Erythroblast (primary cell): ENCODE measurements around the gene NFASC.

Experiments used
- DNase-seq, 2 experiments: peaks; one replicate each; lab custom pipeline; 2025; lab: John Stamatoyannopoulos, UW
- GATA1 ChIP-seq: IDR thresholded peaks from 2 replicates; pipeline ENCODE4 v1.6.1; 2011; ENCODE audit warnings: low read depth, mild to moderate bottlenecking, control low read depth, low read length, moderate library complexity
- POLR2A ChIP-seq: IDR thresholded peaks from 2 replicates; pipeline ENCODE4 v1.6.1; 2011; ENCODE audit warnings: mild to moderate bottlenecking, low read length

Gene NFASC

DNA sequence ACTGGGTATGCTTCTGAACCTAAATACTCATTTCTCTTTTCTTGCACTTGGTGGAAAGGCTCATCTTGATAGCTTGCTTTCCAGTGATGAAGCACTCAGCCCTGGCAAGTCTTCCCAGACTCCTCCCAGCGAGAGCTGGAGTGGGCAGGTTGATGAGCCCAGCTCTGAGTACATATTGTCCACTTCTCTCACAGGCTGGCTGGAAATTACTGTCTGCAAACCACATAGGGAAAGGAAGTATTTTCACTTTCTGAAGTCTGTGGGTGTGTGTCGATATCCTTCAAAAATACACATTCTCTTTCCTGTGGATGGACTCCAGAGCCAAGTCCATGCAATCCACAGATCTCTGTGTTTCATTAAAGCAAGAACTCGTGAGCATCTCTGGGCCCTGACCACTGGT lies 133.7 kb downstream of the NFASC start:
- TF ChIP-seq POLR2A (no peak), GATA1 (no peak)
- DNase-seq = no peak

DNA sequence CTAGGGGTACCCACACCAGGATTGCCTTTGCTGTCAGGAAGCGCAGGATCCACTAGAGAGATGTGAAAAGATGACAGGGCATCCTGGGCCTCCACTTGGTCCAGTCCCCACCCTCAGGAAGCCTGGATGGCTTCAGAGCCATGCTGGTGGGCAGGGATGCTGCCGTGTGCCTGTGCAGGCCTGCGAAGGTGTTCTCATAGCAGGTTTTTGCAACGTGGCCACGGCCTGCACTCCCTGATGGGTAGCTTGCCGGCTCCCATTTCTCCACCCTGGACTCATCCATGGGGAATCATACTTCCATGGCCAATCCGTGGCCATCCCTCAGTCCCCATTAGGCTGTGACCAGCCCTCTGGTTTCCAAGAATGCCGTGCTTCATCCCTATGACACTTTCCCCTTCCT lies 138.2 kb downstream of the NFASC start:
- no peak for DNase-seq
- TF ChIP-seq GATA1 = no peak
- no peak for TF ChIP-seq POLR2A

DNA sequence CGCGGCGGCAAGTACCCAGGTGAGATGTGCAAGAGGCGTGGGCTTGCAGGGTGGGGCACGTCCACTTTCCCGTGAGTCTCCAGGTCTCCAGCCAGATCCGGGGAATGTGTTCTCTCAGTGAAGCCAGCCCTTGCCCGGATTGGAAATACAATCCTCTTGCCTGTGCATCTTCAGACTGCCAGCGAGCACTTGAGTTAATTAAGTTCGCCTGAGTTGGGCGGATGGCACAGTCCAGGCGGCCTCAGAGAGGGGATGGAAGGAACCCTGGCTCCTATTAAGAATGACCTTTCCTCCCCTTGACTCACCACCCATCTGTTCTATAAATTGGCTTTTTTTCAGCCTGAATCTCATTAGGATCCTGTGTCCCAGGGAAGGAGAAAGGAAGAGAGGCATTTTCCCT lies 139.0 kb downstream of the NFASC start:
- TF ChIP-seq POLR2A (no peak), GATA1 (no peak)
- no peak for DNase-seq

DNA sequence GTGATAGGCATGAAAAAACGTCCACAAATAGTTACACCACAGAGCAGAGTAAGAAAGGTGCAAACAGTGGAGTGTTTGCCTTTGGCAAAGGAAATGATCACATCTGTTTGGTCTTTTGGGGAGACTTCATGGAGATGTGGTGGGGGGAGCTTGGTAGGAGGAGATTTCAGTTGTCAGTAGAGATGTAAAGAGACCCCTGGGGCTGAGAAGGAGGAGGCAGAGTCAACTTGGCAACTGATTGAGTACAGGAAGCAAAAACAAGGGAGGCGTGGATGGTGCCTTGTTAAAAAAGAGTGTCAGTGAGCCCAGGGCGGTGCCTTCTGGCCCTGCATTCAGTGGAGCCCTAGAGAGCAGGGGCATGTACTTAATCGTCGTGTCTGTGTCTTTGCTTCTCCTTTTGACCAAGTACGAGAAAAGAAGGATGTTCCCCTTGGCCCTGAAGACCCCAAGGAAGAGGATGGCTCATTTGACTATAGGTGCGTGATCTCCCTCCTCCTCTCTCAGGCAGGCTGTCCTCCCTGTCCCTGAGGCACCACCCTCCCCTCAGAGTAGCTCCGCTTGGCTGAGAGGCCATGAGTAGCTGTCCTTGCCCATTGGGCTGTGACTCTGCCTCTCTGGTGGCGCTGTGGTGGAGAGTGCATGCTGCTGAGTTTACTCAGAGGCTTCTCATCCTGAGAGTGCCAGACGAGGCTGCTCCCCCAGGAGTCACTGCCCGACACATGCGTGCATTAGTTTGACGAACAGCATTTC lies 141.9 kb downstream of the NFASC start:
- TF ChIP-seq GATA1 = no peak
- no peak for TF ChIP-seq POLR2A
- no peak for DNase-seq

DNA sequence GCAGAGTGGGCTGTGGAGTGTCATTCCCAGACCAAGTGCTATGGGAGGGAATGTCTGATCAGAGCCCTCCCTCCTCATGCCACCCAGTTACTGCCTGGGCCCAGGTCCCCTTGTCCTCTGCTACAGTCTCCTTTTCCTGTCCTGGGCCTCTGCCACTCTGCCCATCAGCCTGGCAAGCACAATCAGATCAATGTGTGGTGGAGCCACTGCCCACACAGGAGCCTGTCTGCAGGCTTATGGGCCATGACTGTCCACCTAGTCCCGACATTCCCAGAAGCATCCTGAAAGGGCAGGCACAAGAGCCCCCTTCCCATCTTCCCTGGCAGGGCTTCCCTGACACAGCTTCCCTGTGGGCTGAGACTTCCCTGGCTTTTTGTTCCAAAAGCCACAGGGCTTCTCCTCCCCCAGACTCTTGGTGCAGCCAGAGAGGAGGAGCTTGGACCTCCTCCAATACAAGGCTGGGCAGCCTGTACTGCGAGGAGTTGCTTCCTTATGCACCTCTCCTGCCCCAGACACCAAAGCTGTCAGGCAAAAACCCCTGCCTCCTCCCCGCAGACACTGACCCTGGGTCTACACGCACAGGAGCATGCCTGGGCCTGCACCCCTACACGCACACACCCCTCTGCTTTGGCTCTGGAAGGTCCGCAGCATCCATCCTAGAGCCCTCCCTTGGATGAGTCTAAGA lies 143.2 kb downstream of the NFASC start:
- no peak for TF ChIP-seq POLR2A
- no peak for TF ChIP-seq GATA1

DNA sequence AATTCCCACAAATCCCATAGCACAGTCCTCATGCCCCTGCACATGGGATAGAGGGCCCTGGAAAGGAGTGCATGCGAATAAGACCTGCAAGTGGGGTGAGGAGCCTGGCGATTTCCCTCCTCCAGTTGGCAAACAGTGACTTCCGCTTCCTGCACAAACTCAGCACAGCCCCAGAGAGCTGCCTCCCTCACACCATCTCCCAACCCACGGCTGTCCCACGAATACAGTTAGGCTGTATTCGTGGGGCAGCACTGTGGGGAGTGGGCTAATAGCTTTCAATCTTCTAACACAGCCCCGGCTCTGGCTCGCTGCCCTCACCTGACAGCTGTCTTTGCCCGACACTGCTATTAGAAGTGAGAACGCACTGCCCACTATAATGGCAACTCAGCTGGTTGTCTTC lies 144.1 kb downstream of the NFASC start:
- no peak for DNase-seq
- no peak for TF ChIP-seq GATA1
- TF ChIP-seq POLR2A = no peak

More for the DNA sequence above, 143.2 kb downstream of the NFASC start:
- no peak for DNase-seq

DNA sequence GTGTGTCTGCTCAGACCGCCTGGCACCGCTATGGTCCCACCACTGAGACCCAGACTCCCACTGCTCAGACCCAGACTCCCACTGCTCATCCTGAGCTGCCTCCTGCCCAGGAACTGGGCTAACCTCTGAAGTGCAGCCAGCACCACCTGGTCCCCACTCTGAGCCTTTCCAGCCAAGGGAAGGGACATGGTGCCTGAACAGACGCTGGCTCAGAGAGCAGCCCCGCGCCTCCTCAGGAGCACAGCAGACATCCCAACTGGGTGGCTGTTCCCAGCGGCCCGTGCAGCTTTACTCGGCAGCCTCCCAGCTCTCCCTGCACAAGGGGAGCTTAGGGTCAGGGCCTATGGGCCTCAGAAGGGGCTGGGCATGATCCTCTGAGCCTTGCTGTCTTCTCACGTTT lies 144.6 kb downstream of the NFASC start:
- TF ChIP-seq GATA1 (no peak), POLR2A (no peak)
- no peak for DNase-seq

DNA sequence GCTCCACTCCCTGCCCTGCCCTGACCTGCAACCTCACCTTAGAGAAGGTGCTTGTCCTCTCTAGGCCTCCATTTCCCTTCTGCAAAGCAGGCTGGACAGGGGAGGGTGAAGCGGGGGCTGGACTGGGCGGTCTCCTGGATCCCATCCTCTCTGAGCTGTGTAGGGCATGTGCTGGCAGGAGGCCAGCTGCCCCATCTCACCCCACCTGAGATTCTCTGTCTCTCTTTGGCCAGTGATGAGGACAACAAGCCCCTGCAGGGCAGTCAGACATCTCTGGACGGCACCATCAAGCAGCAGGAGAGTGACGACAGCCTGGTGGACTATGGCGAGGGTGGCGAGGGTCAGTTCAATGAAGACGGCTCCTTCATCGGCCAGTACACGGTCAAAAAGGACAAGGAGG lies 145.4 kb downstream of the NFASC start:
- TF ChIP-seq GATA1 (no peak), POLR2A (no peak)
- DNase-seq = no peak

DNA sequence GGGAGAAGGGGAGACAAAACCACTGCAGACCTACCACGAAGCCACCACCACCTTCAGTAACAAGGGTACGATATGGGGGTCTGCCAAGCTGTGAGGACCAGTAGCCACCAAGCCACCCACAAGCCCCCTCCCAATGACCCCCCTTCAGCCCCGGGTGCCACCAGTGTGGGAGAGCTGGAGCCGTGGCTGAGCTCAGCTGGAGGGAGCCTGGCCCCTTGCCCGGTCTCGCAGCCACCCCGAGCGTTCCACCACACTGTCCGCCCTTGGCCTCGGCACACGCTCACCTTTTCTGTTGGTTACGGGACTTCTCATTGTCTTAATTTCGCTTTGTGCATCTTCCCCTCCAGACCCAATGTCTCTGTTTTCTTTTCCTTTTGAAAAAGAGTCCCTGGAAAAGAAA lies 145.9 kb downstream of the NFASC start:
- no peak for TF ChIP-seq GATA1
- no peak for TF ChIP-seq POLR2A
- DNase-seq = no peak

DNA sequence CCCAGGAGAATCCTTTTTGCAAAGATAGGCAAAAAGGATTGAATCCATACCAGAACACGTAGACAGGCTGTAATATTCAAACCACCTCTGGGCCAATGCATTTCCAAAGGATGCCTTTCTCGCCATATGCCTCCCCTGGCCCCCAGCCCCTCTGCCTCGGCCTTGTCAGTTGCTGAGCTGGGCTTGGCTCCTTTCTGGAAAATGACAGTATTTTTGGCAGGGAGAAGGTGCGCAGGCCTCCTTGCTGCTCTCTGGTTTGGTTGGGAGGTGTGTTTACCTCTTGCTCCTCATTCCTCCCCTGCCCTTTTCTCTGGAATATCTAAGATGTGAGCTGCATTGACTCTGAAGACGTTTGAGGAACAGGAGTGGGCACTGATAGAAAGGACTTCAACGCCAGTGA lies 146.3 kb downstream of the NFASC start:
- TF ChIP-seq GATA1 = no peak
- TF ChIP-seq POLR2A = no peak
- DNase-seq = no peak

DNA sequence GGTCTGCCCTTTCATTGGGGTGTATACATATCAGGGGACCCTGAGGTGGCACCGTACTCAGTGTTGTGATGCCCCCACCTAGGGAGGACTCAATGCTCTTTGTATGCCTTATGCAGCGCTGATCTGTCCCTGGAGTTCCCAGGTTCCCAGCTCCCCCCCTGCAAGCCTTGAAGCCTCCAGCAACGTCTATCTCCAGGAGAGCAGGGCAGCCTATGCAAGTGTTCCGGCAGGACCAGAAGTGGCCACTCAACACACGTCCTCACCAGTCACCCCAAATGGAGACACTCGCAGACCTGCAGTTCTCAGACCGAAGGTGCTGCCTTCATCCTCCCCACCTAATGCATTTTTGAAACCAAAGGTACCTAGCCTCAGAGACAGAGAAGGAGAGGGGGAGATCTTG lies 147.1 kb downstream of the NFASC start:
- TF ChIP-seq GATA1 (no peak), POLR2A (no peak)
- DNase-seq = no peak

DNA sequence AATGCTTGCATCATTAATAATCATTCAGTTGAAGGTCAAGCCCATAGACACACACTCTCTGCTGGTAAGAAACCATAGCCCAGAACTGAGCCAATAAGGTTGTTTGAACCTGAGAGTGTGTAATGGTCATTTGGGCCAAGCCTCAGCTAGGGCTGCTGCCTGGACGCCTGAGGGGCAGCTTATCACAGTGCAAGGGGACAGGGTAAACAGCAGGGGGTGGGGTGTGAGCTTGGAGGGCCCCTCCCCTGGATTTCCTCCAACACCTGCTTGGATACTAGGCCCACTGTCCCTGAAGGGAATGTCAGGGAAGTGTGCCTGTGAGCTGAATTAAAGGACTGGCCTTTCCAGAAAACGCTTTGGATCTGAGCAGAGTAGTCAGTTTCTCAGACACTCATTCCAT lies 147.7 kb downstream of the NFASC start:
- no peak for TF ChIP-seq POLR2A
- TF ChIP-seq GATA1 = no peak
- DNase-seq = no peak

DNA sequence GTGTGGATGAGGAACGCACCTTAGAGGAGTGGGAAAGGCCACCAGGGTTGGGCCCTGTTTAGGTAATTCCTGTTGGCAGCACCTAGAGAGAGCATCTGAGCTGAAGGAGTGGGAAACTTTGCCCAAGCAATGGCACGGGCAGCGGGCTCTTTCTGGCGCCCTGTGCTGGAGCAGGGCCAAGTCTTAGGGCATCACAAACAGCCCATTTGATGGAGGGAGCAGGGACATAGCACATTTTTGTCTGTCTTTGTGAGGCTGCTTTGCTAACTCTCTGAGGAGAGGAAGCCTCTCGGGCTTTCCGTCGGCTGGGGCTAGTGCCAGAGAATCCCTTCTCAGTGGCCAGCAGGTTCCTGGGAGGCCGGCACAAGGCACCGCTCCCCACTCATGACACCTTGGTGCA lies 149.8 kb downstream of the NFASC start:
- TF ChIP-seq POLR2A (no peak), GATA1 (no peak)
- no peak for DNase-seq

DNA sequence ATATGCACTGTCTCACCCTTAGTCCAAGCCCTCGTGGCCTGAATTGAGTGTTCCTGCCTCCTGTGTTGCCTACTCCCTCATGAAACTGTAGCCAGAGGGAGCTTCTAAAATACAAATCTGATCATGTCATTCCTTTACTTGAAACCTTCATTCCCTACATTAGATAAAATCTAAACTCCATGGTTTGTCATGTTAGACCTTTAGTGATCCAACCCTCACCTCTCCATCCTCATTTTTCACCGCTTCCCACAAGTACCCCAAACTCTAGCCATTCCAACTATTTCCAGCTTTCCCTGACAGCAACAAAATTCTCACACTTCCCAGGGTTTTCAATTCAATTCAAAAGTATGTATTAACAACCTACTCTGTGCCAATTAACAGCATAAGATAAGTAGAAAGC lies 154.0 kb downstream of the NFASC start:
- no peak for TF ChIP-seq POLR2A
- TF ChIP-seq GATA1 = no peak
- no peak for DNase-seq

DNA sequence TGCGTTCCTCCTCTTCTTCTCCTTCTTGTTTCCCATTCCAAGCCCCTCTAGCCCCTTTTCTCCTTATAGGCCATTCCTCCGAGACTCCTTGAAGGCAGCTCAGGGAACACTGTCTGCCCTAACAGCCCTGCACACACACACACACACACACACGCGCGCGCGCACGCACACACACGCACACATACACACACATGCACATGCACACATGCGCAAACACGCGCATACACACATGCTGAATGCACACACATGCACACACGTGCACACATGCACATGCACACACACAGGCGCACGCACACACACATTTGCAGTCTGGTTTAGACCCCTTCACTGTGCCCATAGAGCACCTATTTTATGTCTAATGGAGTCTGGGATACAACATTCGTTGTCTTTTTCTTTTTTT lies 154.6 kb downstream of the NFASC start:
- TF ChIP-seq POLR2A = no peak
- no peak for TF ChIP-seq GATA1
- no peak for DNase-seq

DNA sequence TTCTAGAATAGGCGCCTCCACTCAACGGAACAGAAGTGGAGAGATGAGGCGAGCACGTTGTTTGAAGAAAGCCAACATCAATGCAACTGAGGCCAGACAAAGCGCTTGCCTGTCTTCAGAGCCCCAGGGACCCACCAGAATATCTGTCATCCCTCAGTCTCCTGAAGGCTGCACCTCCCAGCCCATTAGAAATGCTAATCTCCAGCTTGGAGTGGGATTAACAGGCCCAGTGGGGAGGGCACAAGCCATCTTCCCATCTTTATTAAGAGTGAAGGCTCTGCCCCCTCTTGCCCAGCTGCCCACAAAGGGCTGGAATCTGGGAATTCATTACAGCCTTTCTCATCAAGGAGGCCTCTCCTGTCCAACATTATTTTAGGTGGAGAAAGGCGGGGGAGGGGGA lies 155.5 kb downstream of the NFASC start:
- DNase-seq = no peak
- TF ChIP-seq GATA1 (no peak), POLR2A (no peak)

DNA sequence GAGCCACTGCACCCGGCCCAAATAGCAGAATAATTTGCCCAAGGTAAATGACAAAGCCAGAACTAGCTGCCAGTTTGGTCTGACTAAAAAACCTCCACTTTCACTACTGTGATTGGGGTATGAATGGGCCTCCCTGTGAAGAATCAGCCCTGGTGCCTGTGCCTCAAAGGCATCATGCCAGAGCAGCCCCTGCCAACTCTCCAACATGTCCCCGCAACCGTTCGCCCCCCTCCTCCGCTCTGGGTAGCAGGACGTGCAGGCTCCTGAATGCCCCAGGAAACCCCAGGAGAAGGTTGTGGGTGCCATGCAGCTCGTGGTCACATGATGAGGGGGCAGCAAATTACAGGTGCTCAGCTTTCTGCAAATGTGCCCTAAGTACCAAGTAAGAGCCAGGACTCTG lies 157.7 kb downstream of the NFASC start:
- TF ChIP-seq GATA1 = no peak
- TF ChIP-seq POLR2A = no peak
- DNase-seq = no peak
